K562 (cell line): Measurements from ENCODE around the gene HTR1D. TPM values are rescaled to one million over a fixed set of nuclear protein-coding genes. Genes with fewer than 3 reads are reported as not detected.

ENCODE experiments used
- ATAC-seq: fragments of 200-7000 bp; cut with Tn5 transposase; 3 replicates; pipeline ENCODE4 v1.9.1; 2020; ENCODE audit warnings: moderate library complexity
- BruUV-seq: library from RNA; stranded (reverse); fragments of 400-500 nt; replicated peaks from 2 replicates; lab custom pipeline; 2021; lab: Mats Ljungman, UMichigan
- CTCF ChIA-PET: fragments of 300-600 bp; formaldehyde crosslinking; extraction: SDS; loops from one replicate; lab custom pipeline; 2021; ENCODE audit warnings: low intra/inter-chr PET ratio; lab: Yijun Ruan, JAX
- POLR2A ChIA-PET: fragments of 300-600, 350-650 bp; sonication (Branson Sonifier 250); formaldehyde crosslinking; extraction: SDS; loops from one replicate; lab custom pipeline; 2021; ENCODE audit warnings: antibody characterized with exemption, inconsistent platforms; lab: Yijun Ruan, JAX
- DNase-seq, 4 experiments: peaks; one replicate each; pipeline versions ENCODE4 v3.0.0 to v3.0.0-alpha.2; 2011 to 2018; ENCODE audit warnings: low spot score in 3 of 4, mixed read lengths in 3 of 4; ENCODE audit errors: extremely low read depth in 1 of 4
- FAIRE-seq: peaks from 2 replicates; lab custom pipeline; 2011; peaks lifted over from hg19 to GRCh38; lab: Jason Lieb, UNC
- H2AFZ ChIP-seq: 2 replicates; pipeline ENCODE4 v1.6.0; 2011; ENCODE audit warnings: low read depth, low read length, control low read depth, inconsistent platforms
- H3K27ac ChIP-seq: fragments of 200-600 bp; 3 replicates; pipeline ENCODE4 v1.8.0; 2011; ENCODE audit warnings: low read depth, mild to moderate bottlenecking, control low read depth, inconsistent platforms, low read length, moderate library complexity, mixed read lengths; ENCODE audit errors: extremely low read depth
- H3K27me3 ChIP-seq, 2 experiments: fragments of 300-600 bp in 1 of 2; 2 replicates in 1 of 2; 3 replicates in 1 of 2; pipeline versions ENCODE4 v1.6.0 to v1.8.0; 2011; ENCODE audit warnings: inconsistent platforms in 2 of 2, low read length in 2 of 2, mild to moderate bottlenecking in 1 of 2, mixed read lengths in 1 of 2, moderate library complexity in 1 of 2; ENCODE audit not compliant: control insufficient read depth in 2 of 2, insufficient read depth in 2 of 2
- H3K36me3 ChIP-seq: fragments of 300-600 bp; 3 replicates; pipeline ENCODE4 v1.8.0; 2011; ENCODE audit warnings: mild to moderate bottlenecking, low read length, inconsistent platforms; ENCODE audit not compliant: control insufficient read depth, insufficient read depth
- H3K4me1 ChIP-seq, 2 experiments: fragments of 200-600 bp in 1 of 2; replicated peaks in 1 of 2; 2 replicates in 1 of 2; 3 replicates in 1 of 2; pipeline versions ENCODE4 v1.5.1 to v1.8.0; 2011; ENCODE audit warnings: inconsistent platforms in 2 of 2, low read length in 2 of 2, mild to moderate bottlenecking in 1 of 2, mixed read lengths in 1 of 2, moderate library complexity in 1 of 2; ENCODE audit not compliant: control insufficient read depth in 2 of 2, insufficient read depth in 2 of 2
- H3K4me2 ChIP-seq: 2 replicates; pipeline ENCODE4 v1.6.1; 2011; ENCODE audit warnings: low read length, control low read depth, inconsistent platforms, mixed read lengths; ENCODE audit not compliant: insufficient read depth
- H3K4me3 ChIP-seq: fragments of 200-600 bp; sonication (generic), shearing (Covaris generic); 2 replicates; pipeline ENCODE4 v1.5.1; 2016; ENCODE audit warnings: control low read depth, inconsistent platforms
- H3K79me2 ChIP-seq: fragments of 200-600 bp; 3 replicates; pipeline ENCODE4 v1.8.0; 2011; ENCODE audit warnings: low read length, inconsistent platforms; ENCODE audit not compliant: control insufficient read depth, insufficient read depth
- H3K9ac ChIP-seq, 2 experiments: 2 replicates each; pipeline versions ENCODE4 v1.6.0 to v1.6.1; 2011; ENCODE audit warnings: low read depth in 2 of 2, low read length in 2 of 2, control low read depth in 1 of 2, inconsistent platforms in 1 of 2, mild to moderate bottlenecking in 1 of 2, mixed read lengths in 1 of 2; ENCODE audit not compliant: insufficient read depth in 1 of 2
- H3K9me1 ChIP-seq: one replicate; pipeline ENCODE4 v1.6.0; 2011; ENCODE audit warnings: inconsistent platforms, mild to moderate bottlenecking, low read length, moderate library complexity; ENCODE audit not compliant: control insufficient read depth, insufficient read depth
- H3K9me3 ChIP-seq: replicated peaks from 2 replicates; pipeline ENCODE4 v1.5.1; 2011; ENCODE audit warnings: low read depth, low read length, inconsistent platforms; ENCODE audit not compliant: control insufficient read depth, insufficient read depth
- H4K20me1 ChIP-seq: replicated peaks from 2 replicates; pipeline ENCODE4 v1.6.1; 2011; ENCODE audit warnings: low read length, inconsistent platforms, mixed read lengths; ENCODE audit not compliant: control insufficient read depth, insufficient read depth
- HMG20A ChIP-seq: fragments of 450-650 bp; formaldehyde crosslinking; conservative IDR thresholded peaks from 2 replicates; pipeline ENCODE4 v1.4.0; 2020; ENCODE audit warnings: mild to moderate bottlenecking, mixed read lengths
- HSF4 ChIP-seq: fragments of 250-450 bp; sonication (Bioruptor Pico); IDR thresholded peaks from 2 replicates; pipeline ENCODE4 v2.1.2; 2022; ENCODE audit warnings: mild to moderate bottlenecking, moderate library complexity, borderline replicate concordance
- RBM14 ChIP-seq: fragments of 200-400 bp; formaldehyde crosslinking; IDR thresholded peaks from 2 replicates; pipeline ENCODE4 v1.6.1; 2018; ENCODE audit warnings: low read depth, mild to moderate bottlenecking, low read length, moderate library complexity, borderline replicate concordance; ENCODE audit not compliant: insufficient read depth
- ZNF316 ChIP-seq: fragments of 450-650 bp; IDR thresholded peaks from 2 replicates; pipeline ENCODE4 v1.6.1; 2016
- WGBS: fragments of 100-300 bp; shearing (Covaris generic); methylation state at CpG from one replicate; pipeline ENCODE4 v1.1.6; 2016; ENCODE audit warnings: low coverage, mixed read lengths; ENCODE audit not compliant: insufficient coverage; ENCODE audit errors: missing lambda C conversion rate; 5-methylcytosine and 5-hydroxymethylcytosine counted together
- in situ Hi-C: fragments of 300-500 bp; cut with MboI; formaldehyde crosslinking; loops from 4 replicates; pipeline ENCODE4 v1.15.0; 2018; ENCODE audit warnings: inconsistent platforms, mixed read lengths
- intact Hi-C: fragments of 100-400 bp; cut with micrococcal nuclease; formaldehyde crosslinking; loops from 2 replicates; pipeline ENCODE4 v1.14.2; 2022
- polyA plus RNA-seq, 8 experiments: library from polyadenylated mRNA; depleted of rRNA in 4 of 8; stranded (reverse) in 5 of 8; unstranded in 3 of 8; fragments of >200 nt; fragmentation: Nextera tagmentation in 2 of 8; fragmentation: Illumina TruSeq in 1 of 8; extraction: Ambion mirVana in 2 of 8; extraction: Trizol in 1 of 8; gene quantifications; 2 replicates each; pipeline versions ENCODE4 v1.2.1 to v1.2.3, GENCODE V29; 2011 to 2014; ENCODE audit warnings: inconsistent platforms in 1 of 8, missing spikeins in 1 of 8
- total RNA-seq, 7 experiments: library from RNA; depleted of rRNA in 6 of 7; stranded (reverse); fragments of >200 nt in 6 of 7; fragmentation: Illumina TruSeq in 2 of 7; extraction: Trizol in 2 of 7; gene quantifications; 2 replicates each; pipeline versions ENCODE4 v1.2.1 to v1.2.3, GENCODE V29; 2011 to 2021; ENCODE audit warnings: low replicate concordance in 1 of 7
- TF ChIP-seq, protein P1 (sequence below): fragments of 150-350 bp; conservative IDR thresholded peaks from 2 replicates; pipeline ENCODE4 v1.6.1; 2014; ENCODE audit warnings: low read length
- TF ChIP-seq, protein P2 (sequence below), 3 experiments: IDR thresholded peaks in 2 of 3; conservative IDR thresholded peaks in 1 of 3; 2 replicates each; pipeline ENCODE4 v1.5.1; 2011 to 2012; ENCODE audit warnings: low read length in 3 of 3, mild to moderate bottlenecking in 3 of 3, control low read depth in 2 of 3, improper control_type of control experiment in 1 of 3, inconsistent platforms in 1 of 3, low read depth in 1 of 3, mixed read lengths in 1 of 3, moderate library complexity in 1 of 3; ENCODE audit not compliant: insufficient read depth in 2 of 3

HTR1D gene
- total and polyA plus RNA-seq, 9 of the 15 experiments (the other 6 are each of a cell fraction or from before 2014, with no cell fraction given): 0.03 to 0.09 (median 0.04) TPM; not detected in 4

DNA sequence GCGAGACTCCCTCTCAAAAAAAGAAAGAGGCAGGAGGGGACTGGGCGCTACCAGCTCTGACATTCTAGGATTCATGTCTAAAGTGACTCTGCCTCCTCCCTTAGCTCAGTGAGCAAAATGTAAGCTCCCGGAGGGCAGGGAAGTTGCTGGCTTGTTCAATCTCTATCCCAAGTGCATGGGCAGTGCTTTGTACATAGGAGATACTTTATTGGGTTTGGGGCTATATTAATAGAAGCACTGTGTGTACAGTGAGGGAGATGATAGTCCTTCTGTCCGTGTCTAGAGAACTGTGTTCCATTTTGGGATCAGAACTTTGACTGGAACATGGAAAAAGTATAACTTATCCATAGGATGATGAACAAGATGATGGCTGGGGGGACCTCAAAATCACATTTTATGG, 31.9 kb downstream of the HTR1D start:
- Histone ChIP-seq H3K27ac (no peak overlapping the region), H3K4me2 (no peak overlapping the region), H3K27me3 (peaks cover 8 to 13% of the 10 kb centered on the region in 2 experiments; a peak in 4 of 5 replicates), H3K79me2 (no peaks in the 10 kb centered on the region), H3K4me3 (no peak overlapping the region), H3K36me3 (no peaks in the 10 kb centered on the region), H4K20me1 (peaks cover 4% of the 10 kb centered on the region; the same call in 1 of the 2 replicates), H3K9me1 (no peaks in the 10 kb centered on the region), H2AFZ (no peak overlapping the region), H3K9me3 (no peaks in the 10 kb centered on the region), H3K9ac (no peak overlapping the region), H3K4me1 (no peaks in the 10 kb centered on the region; a peak in 2 of 5 replicates)
- in situ Hi-C loops (loop anchor here (5.0 kb wide), 2 partner anchors 88 to 208 kb away; no protein-coding TSS in a partner anchor), intact Hi-C loops (no loop called here)
- no peak for FAIRE-seq
- no peak for ATAC-seq
- BruUV-seq: no TSS peak
- no peak for DNase-seq
- TF ChIP-seq HMG20A (no peak), ZNF316 (peak; percentile 55), HSF4 (CRISPR knock-in tag) (no peak)
- POLR2A ChIA-PET: interaction anchor here (0.6 to 4.0 kb wide), 12 partner anchors 10 to 210 kb away, joined by 3 to 19 read pairs (median 6); no protein-coding TSS in a partner anchor
- CTCF ChIA-PET: interaction anchor here (1.1 to 7.5 kb wide), 4 partner anchors 85 to 209 kb away, joined by 4 to 141 read pairs (median 31); no protein-coding TSS in a partner anchor
- 2% methylated on average over 3 of the region's 4 CpGs for WGBS

DNA sequence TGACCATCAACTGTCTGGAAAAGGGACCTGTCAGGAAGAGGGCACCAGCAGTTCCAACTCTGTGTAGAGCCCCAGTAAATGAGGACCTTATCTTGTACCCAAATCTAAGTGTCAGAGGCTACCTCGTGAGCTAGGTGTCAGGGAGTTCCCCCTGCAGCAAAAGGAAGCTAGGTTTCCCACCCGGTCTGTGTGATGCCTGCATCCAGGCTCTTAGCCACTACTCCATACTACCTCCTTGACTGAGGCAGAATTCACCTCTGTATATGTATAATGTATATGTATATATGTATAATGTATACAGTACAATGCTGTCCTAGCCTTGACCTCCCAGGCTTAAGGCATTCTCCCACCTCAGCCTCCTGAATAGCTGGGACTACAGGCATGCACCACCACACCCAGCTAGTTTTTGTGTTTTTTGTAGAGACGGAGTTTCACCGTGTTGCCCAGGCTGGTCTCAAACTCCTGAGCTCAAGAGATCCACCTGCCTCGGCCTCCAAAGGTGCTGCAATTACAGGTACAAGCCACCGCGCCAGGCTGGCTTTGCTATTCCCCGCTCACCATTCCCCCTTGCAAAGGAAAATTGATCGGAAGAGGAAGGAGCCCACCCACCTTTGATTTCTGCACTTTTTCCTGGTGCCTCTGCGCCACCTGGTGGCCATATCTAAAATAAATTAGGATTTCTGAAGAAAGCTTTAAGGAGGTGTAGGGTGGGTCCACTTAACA, 32.9 kb downstream of the HTR1D start:
- CTCF ChIA-PET: interaction anchor here (0.6 to 7.5 kb wide), 6 partner anchors 8 to 208 kb away, joined by 4 to 141 read pairs (median 6); no protein-coding TSS in a partner anchor
- Histone ChIP-seq H3K4me1 (no peaks in the 10 kb centered on the region; a peak in 2 of 5 replicates), H3K4me2 (peak overlapping the region; percentile 64), H3K27ac (no peak overlapping the region), H4K20me1 (peaks cover 4% of the 10 kb centered on the region; the same call in 1 of the 2 replicates), H3K79me2 (no peaks in the 10 kb centered on the region), H3K36me3 (no peaks in the 10 kb centered on the region), H3K9me3 (no peaks in the 10 kb centered on the region), H3K27me3 (peaks cover 3 to 4% of the 10 kb centered on the region in 2 experiments; a peak in 2 of 5 replicates), H3K9me1 (no peaks in the 10 kb centered on the region), H3K4me3 (no peak overlapping the region), H2AFZ (peak overlapping the region; percentile 71), H3K9ac (no peak overlapping the region)
- WGBS: 5% methylated on average over 10 of the region's 10 CpGs
- POLR2A ChIA-PET: interaction anchor here (0.6 to 4.0 kb wide), 14 partner anchors 11 to 606 kb away, joined by 3 to 19 read pairs (median 4); no protein-coding TSS in a partner anchor
- in situ Hi-C loops (no loop called here), intact Hi-C loops (loop anchor here (1.0 kb wide), 2 partner anchors 86 to 208 kb away; no protein-coding TSS in a partner anchor)
- FAIRE-seq (peak; percentile 85), ATAC-seq (peak; percentile 73), DNase-seq (peak; percentile 66 to 72 (median 67))
- BruUV-seq: no TSS peak
- TF ChIP-seq, protein P1, sequence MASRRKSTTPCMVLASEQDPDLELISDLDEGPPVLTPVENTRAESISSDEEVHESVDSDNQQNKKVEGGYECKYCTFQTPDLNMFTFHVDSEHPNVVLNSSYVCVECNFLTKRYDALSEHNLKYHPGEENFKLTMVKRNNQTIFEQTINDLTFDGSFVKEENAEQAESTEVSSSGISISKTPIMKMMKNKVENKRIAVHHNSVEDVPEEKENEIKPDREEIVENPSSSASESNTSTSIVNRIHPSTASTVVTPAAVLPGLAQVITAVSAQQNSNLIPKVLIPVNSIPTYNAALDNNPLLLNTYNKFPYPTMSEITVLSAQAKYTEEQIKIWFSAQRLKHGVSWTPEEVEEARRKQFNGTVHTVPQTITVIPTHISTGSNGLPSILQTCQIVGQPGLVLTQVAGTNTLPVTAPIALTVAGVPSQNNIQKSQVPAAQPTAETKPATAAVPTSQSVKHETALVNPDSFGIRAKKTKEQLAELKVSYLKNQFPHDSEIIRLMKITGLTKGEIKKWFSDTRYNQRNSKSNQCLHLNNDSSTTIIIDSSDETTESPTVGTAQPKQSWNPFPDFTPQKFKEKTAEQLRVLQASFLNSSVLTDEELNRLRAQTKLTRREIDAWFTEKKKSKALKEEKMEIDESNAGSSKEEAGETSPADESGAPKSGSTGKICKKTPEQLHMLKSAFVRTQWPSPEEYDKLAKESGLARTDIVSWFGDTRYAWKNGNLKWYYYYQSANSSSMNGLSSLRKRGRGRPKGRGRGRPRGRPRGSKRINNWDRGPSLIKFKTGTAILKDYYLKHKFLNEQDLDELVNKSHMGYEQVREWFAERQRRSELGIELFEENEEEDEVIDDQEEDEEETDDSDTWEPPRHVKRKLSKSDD: no peak
- no peak for TF ChIP-seq RBM14
- TF ChIP-seq, protein P2, sequence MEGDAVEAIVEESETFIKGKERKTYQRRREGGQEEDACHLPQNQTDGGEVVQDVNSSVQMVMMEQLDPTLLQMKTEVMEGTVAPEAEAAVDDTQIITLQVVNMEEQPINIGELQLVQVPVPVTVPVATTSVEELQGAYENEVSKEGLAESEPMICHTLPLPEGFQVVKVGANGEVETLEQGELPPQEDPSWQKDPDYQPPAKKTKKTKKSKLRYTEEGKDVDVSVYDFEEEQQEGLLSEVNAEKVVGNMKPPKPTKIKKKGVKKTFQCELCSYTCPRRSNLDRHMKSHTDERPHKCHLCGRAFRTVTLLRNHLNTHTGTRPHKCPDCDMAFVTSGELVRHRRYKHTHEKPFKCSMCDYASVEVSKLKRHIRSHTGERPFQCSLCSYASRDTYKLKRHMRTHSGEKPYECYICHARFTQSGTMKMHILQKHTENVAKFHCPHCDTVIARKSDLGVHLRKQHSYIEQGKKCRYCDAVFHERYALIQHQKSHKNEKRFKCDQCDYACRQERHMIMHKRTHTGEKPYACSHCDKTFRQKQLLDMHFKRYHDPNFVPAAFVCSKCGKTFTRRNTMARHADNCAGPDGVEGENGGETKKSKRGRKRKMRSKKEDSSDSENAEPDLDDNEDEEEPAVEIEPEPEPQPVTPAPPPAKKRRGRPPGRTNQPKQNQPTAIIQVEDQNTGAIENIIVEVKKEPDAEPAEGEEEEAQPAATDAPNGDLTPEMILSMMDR (IDR thresholded peaks at IDR 0.05 in 2 of 3, conservative IDR thresholded peaks at IDR 0.05 in 1 of 3; ENCODE audit: insufficient read depth in 2 of 3, low read depth in 1 of 3, low read length in 3 of 3): peak; percentile 81 to 90 (median 83)
